PFSK-1 (cell line): Measurements from ENCODE around the gene BTBD9.

Experiments
- FOXP2 ChIP-seq: optimal IDR thresholded peaks from 2 replicates; pipeline ENCODE3; 2011; ENCODE audit warnings: borderline replicate concordance, control low read depth, inconsistent platforms; ENCODE audit not compliant: insufficient read depth; ENCODE audit errors: extremely low read length, extremely low read depth
- POLR2AphosphoS5 ChIP-seq: IDR thresholded peaks from 2 replicates; pipeline ENCODE4 v1.6.1; 2012; ENCODE audit warnings: low read depth, mild to moderate bottlenecking, control low read depth, low read length, moderate library complexity
- REST ChIP-seq, 2 experiments: IDR thresholded peaks; 2 replicates each; pipeline versions ENCODE4 v1.6.1 to v1.8.0; 2011 to 2012; ENCODE audit warnings: low read depth in 2 of 2, low read length in 2 of 2, control low read depth in 1 of 2, inconsistent platforms in 1 of 2, mild to moderate bottlenecking in 1 of 2, moderate library complexity in 1 of 2; ENCODE audit not compliant: insufficient read depth in 1 of 2
- SIN3A ChIP-seq: IDR thresholded peaks from 2 replicates; pipeline ENCODE4 v1.6.1; 2012; ENCODE audit warnings: mild to moderate bottlenecking, low read length, moderate library complexity, borderline replicate concordance; ENCODE audit not compliant: insufficient read depth
- TAF1 ChIP-seq: IDR thresholded peaks from 2 replicates; pipeline ENCODE4 v1.6.1; 2012; ENCODE audit warnings: low read length, control low read depth, borderline replicate concordance; ENCODE audit not compliant: insufficient read depth

The BTBD9 gene

GRCh38 chr6:38648629-38649028 lies 8.9 kb upstream of the BTBD9 start:
- no peak for TF ChIP-seq POLR2AphosphoS5
- no peak for TF ChIP-seq TAF1
- no peak for TF ChIP-seq SIN3A
- TF ChIP-seq FOXP2, result no peak
- no peak for TF ChIP-seq REST (IDR thresholded peaks at IDR 0.05; ENCODE audit: insufficient read depth in 1 of 2, low read depth in 2 of 2, low read length in 2 of 2)

- no peak for TF ChIP-seq POLR2AphosphoS5
These were observed 6.6 kb upstream of the BTBD9 start for GRCh38 chr6:38646166-38646878.

- TF ChIP-seq SIN3A, result no peak
- TF ChIP-seq REST (IDR thresholded peaks at IDR 0.05; ENCODE audit: insufficient read depth in 1 of 2, low read depth in 2 of 2, low read length in 2 of 2), result no peak
- no peak for TF ChIP-seq FOXP2
- TF ChIP-seq POLR2AphosphoS5, result no peak
- TF ChIP-seq TAF1, result no peak
These were observed 5.2 kb upstream of the BTBD9 start for GRCh38 chr6:38644951-38645350.

- TF ChIP-seq FOXP2 (no peak), REST (IDR thresholded peaks at IDR 0.05; ENCODE audit: insufficient read depth in 1 of 2, low read depth in 2 of 2, low read length in 2 of 2) (no peak; a peak in 1 of 4 replicates), POLR2AphosphoS5 (no peak), SIN3A (no peak), TAF1 (no peak)
These were observed 634 bp upstream of the BTBD9 start for GRCh38 chr6:38640216-38640909.

GRCh38 chr6:38638941-38639497 lies 710 bp downstream of the BTBD9 start:
- TF ChIP-seq REST (IDR thresholded peaks at IDR 0.05; ENCODE audit: insufficient read depth in 1 of 2, low read depth in 2 of 2, low read length in 2 of 2), result peak in 1 of 2 experiments; percentile 1; a peak in 1 of 4 replicates
- TF ChIP-seq FOXP2, result no peak
